ENCODE results near the gene AUNIP.
"Not testable (repeated sequence)": the region's sequence is repeated elsewhere in the genome, so short reads cannot be mapped to it uniquely, and the experiment has no call there.

The AUNIP gene

GRCh38 chr1:25864434-25864833 lies 5.2 kb upstream of the AUNIP start:
- DNase-seq (ENCODE audit: low read depth), result no peak

- no peak for DNase-seq (ENCODE audit: low read depth)
Observed at GRCh38 chr1:25863486-25864262, 4.4 kb upstream of the AUNIP start.

- DNase-seq (ENCODE audit: low read depth), result no peak
Observed at GRCh38 chr1:25862785-25863485, 3.7 kb upstream of the AUNIP start.

- no peak for DNase-seq (ENCODE audit: low read depth)
Observed at GRCh38 chr1:25861316-25862286, 2.3 kb upstream of the AUNIP start.

GRCh38 chr1:25858494-25858893 lies 763 bp downstream of the AUNIP start:
- DNase-seq (ENCODE audit: low read depth), result no peak

GRCh38 chr1:25856856-25857255 lies 2.4 kb downstream of the AUNIP start:
- no peak for DNase-seq (ENCODE audit: low read depth)

- DNase-seq (ENCODE audit: low read depth), result no peak
Observed at GRCh38 chr1:25854554-25854953, 4.7 kb downstream of the AUNIP start.

GRCh38 chr1:25848531-25848930 lies 10.7 kb downstream of the AUNIP start:
- no peak for DNase-seq (ENCODE audit: low read depth)

GRCh38 chr1:25847929-25848328 lies 11.3 kb downstream of the AUNIP start:
- DNase-seq (ENCODE audit: low read depth), result no peak

- no peak for DNase-seq (ENCODE audit: low read depth)
Observed at GRCh38 chr1:25845664-25846063, 13.6 kb downstream of the AUNIP start.

GRCh38 chr1:25844536-25845337 lies 14.5 kb downstream of the AUNIP start:
- no peak for DNase-seq (ENCODE audit: low read depth)

GRCh38 chr1:25843483-25843882 lies 15.8 kb downstream of the AUNIP start:
- no peak for DNase-seq (ENCODE audit: low read depth)

GRCh38 chr1:25839808-25840207 lies 19.4 kb downstream of the AUNIP start:
- not testable (repeated sequence) for DNase-seq (ENCODE audit: low read depth)

GRCh38 chr1:25837262-25837875 lies 21.9 kb downstream of the AUNIP start:
- DNase-seq (ENCODE audit: low read depth), result no peak

GRCh38 chr1:25836695-25837094 lies 22.6 kb downstream of the AUNIP start:
- DNase-seq (ENCODE audit: low read depth), result no peak

GRCh38 chr1:25834894-25835293 lies 24.4 kb downstream of the AUNIP start:
- DNase-seq (ENCODE audit: low read depth), result no peak

- DNase-seq (ENCODE audit: low read depth), result no peak
Observed at GRCh38 chr1:25833158-25833557, 26.1 kb downstream of the AUNIP start.

- no peak for DNase-seq (ENCODE audit: low read depth)
Observed at GRCh38 chr1:25832336-25833037, 26.8 kb downstream of the AUNIP start.

- no peak for DNase-seq (ENCODE audit: low read depth)
Observed at GRCh38 chr1:25831569-25832196, 27.6 kb downstream of the AUNIP start.

- no peak for DNase-seq (ENCODE audit: low read depth)
Observed at GRCh38 chr1:25829046-25829445, 30.2 kb downstream of the AUNIP start.
